ENCODE data around the gene HNRNPA2B1.
"Not testable (repeated sequence)": the region's sequence is repeated elsewhere in the genome, so short reads cannot be mapped to it uniquely, and the experiment has no call there.

Gene HNRNPA2B1

DNA sequence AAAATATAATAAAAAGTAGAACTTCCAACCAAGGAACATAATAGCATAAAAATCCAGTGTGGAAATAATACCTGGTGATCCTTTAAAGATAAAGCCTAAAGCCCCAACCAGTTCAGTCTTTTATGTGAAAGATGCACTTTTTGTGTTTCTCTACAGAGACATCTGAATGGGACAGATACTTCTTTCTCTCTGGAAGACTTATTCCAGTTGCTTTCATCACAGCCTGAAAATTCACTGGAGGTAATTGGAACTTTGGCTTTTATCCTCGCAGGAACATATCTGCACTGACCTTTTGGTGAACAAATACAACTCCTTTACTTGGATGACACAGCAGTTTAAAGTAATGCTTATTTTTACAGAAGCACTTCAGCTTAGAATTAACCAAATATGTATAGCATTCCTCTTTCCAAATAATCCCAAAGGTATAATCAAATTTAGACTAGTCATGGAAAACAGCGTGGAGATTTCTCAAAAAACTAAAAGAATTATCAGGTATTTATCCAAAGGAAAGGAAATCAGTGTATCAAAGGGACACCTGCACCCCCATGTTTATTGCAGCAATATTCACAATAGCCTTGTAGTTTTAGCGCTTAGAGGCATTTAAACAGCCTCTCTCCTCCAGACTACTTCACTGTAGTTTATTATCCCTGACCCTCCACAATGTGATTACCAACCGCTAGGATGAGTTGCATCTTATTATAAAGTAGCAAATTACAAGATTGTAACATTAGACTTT lies 16.8 kb downstream of the HNRNPA2B1 start:
- DNase-seq, result no peak

- DNase-seq, result no peak
These were observed 17.8 kb downstream of the HNRNPA2B1 start for GRCh38 chr7:26182706-26183105.

DNA sequence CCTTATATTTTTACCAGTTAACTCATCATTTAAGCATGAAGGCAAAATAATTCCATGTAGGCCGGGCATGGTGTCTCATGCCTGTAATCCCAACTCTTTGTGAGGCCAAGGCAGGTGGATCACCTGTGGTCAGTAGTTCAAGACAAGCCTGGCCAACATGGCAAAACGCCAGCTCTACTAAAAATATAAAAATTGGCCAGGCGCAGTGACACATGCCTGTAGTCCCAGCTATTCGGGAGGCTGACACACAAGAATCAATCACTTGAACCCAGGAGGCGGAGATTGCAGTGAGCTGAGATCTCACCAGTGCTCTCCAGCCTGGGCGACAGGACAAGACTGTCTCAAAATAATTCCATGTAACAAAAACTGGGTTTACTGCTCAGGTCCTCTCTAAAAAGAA lies 18.3 kb downstream of the HNRNPA2B1 start:
- no peak for DNase-seq

DNA sequence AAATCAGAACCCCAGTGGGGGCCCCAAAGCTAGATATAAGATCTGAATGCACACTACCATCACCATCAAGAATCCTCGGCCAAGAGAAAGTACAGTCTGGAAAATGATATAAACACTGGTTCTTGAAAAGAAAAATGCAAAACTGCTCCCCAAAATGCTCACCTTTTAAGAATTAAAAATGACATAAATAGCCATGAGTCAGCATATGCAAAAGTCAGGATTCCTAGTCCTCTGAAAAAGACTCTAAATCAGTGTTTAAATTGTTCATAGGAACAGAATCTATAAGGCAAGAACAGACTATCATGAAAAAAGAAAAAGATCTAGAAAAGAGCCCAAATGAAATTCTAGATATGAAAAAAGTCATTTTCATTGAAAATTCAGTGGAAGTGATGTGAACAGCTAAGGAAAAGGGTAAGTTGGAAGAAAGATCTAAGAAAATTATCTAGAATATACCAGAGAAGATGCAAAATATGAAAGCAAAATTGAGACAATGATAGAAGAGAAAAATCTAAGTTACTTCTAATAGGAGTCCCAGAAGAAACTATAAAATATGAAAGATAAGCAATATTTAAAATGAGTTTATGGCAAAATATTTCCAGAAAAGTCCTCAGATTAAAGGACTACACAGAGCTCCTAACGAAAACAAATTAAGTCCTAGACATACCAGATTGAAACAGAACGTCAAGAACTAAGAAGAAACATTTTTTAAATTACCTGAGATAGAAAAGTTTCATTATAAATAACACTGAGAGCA lies 18.9 kb downstream of the HNRNPA2B1 start:
- DNase-seq, result no peak

DNA sequence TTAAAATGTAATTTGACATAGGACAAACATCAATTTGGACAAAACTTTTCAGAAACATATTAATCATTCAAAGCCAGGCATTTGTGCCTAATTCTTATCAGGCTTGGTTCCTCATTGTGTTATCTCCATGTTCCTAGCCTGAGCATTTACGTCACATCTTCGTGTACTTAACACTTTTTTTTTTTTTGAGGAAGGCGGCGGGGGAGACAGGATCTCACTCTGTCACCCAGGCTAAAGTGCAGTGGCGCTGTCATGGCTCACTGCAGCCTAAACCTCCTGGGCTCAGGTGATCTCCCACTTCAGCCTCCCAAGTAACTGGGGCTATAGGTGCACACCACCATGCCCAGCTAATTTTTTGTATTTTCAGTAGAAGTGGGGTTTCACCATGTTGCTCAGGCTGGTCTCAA lies 19.8 kb downstream of the HNRNPA2B1 start:
- no peak for DNase-seq

- DNase-seq, result no peak
These were observed 20.6 kb downstream of the HNRNPA2B1 start for GRCh38 chr7:26179826-26180497.

DNA sequence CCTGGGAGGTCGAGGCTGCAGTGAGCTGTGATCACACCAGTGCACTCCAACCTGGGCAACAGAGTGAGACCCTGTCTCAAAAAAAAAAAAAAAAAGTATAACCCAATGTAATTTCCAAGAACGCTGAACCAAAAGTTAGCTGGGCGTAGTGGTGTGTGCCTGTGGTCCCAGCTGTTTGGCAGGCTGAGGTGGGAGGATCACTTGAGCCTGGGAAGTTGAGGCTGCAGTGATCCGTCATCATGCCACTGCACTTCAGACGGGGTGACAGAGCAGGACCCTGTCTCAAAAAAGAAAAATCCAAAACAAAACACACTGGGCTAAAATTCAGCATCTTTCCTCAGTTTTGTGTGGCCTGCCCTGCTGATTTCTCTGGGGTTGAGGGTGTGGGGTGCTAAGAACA lies 21.1 kb downstream of the HNRNPA2B1 start:
- no peak for DNase-seq

DNA sequence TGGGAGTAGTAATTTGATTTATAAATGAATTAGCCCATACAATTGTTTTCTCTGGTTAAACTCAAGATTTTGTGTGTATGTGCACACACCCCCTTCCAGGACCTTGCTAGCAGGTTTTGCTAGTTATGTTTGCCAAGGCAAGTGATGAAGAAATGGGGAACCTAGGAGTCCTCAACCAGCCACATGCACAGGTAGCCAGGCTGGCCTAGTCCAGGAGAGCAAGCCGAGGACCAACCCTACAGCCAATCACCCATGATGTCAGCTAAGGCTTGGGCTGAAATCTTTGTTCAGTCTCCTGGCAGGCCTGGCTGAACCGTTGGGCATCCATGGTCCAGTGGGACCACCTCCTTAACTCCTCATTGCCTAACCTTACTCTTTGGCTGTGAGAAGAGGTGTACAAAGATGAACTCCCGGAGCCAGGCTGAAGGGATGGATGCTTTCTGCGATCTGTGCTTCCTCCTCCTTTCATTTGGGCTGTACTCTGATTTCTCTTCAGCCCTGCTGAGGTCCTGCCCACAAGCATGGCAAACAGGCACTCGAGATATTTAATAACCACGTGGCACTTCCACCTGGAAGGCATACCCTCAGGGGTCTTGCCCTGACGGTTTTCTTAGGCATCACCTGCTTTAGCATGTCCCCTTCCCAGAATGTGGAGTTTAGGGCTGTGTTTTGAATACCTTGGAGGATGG lies 22.1 kb downstream of the HNRNPA2B1 start:
- DNase-seq, result no peak

DNA sequence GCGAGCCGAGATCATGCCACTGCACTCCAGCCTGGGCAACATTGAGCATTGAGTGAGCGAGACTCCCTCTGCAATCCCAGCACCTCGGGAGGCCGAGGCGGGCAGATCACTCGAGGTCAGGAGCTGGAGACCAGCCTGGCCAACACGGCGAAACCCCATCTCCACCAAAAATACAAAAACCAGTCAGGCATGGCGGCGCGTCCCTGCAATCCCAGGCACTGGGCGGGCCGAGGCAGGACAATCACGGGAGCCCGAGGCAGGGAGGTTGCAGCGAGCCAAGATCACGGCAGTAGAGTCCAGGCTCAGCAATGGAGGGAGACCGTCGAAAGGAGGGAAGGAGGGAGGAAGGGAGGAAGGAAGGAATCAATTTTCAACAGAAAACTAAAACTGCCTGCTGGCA lies 23.3 kb downstream of the HNRNPA2B1 start:
- not testable (repeated sequence) for DNase-seq

DNA sequence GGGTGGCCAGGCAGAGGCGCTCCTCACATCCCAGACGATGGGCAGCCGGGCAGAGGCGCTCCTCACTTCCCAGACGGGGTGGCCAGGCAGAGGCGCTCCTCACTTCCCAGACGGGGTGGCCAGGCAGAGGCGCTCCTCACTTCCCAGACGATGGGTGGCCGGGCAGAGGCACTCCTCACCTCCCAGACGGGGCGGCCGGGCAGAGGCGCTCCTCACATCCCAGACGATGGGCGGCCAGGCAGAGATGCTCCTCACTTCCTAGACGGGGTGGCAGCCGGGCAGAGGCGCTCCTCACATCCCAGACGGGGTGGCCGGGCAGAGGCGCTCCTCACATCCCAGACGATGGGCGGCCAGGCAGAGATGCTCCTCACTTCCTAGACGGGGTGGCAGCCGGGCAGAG lies 23.9 kb downstream of the HNRNPA2B1 start:
- DNase-seq, result not testable (repeated sequence)

GRCh38 chr7:26175903-26176302 lies 24.6 kb downstream of the HNRNPA2B1 start:
- DNase-seq, result not testable (repeated sequence)

- DNase-seq, result no peak
These were observed 28.5 kb downstream of the HNRNPA2B1 start for GRCh38 chr7:26172048-26172447.

GRCh38 chr7:26171601-26172000 lies 28.9 kb downstream of the HNRNPA2B1 start:
- no peak for DNase-seq

GRCh38 chr7:26170663-26171062 lies 29.9 kb downstream of the HNRNPA2B1 start:
- no peak for DNase-seq

DNA sequence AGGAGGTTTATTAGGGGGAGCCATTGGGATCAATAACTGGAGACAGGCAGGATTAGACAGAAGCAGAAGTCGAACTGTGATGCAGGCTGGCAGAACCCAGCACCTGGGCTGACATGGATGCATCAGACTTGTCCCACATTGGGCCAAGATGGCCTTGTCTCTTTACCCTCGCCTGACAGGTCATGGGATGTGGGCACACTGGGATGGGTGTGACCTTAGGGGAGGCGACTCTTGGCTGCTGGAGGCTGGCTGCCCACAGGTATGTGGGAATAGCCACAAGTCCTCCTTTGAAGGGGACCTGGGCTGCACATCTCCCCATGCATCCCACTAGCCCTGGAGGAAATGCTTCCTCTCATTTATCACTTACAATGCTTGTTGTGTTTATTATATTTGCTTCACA lies 31.3 kb downstream of the HNRNPA2B1 start:
- DNase-seq, result no peak

GRCh38 chr7:26168458-26169023 lies 32.0 kb downstream of the HNRNPA2B1 start:
- no peak for DNase-seq

- no peak for DNase-seq
These were observed 33.1 kb downstream of the HNRNPA2B1 start for GRCh38 chr7:26167303-26167934.

DNA sequence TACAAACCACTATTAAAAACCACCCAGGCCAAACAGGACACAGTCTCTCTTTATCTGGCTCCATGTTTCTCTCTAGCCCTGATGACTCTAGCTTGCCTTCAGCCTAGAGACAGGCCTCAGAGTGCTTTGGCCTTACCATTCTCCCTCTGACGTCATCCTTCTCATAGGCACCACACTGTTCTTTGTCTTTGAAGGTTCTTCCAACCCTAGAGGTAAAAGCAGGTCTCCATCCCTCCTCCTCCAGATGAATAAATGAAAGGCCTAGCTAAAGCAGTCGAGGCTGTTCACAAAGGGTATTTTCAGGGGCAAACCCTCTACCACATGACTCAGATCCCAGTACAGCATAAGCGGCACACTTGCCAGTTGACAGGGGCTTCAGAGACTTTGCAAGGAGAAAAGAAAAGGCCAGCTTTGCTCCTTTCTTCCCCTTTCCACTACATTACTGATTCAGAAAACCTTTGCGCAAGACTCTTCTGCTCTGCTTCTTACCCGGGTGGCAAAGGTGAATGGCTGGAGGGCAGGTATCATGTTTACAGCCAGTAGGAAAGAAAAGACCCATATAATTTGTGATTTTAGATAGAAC lies 33.8 kb downstream of the HNRNPA2B1 start:
- no peak for DNase-seq

DNA sequence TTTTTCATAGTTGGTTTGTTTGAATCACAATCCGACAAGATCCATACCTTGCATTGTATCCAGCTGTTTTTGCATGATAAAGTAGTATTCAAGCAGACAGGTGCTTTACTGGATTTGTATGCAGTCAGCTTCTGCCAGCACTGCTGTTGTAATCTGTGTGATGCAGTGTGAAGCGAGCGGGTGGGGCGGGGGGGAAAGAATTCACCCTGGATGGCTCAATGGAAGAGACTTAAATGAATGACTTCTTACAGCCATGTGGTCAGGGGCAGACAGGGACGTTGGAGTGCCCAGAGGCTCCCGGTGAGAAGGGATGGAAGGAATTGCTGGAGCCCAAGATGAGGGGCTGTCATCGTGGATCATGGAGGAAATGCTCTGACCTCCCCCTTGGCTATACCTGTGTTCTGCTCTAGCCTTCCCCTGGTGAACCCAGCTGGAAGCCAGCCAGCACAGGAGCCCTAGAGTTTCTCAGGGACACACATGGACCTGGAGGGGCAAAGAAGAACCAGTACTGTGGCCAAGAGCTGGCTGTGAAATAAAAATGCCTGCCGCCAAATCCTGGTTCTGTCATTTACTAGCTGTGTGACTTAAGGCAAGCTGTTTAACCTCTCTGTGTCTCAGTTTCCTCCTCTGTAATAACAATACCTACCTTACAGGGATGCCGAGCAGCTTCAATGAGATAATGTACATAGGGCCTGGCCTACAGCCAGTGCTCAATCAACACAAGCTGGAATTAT lies 34.4 kb downstream of the HNRNPA2B1 start:
- no peak for DNase-seq

GRCh38 chr7:26163804-26164203 lies 36.7 kb downstream of the HNRNPA2B1 start:
- DNase-seq, result not testable (repeated sequence)

DNA sequence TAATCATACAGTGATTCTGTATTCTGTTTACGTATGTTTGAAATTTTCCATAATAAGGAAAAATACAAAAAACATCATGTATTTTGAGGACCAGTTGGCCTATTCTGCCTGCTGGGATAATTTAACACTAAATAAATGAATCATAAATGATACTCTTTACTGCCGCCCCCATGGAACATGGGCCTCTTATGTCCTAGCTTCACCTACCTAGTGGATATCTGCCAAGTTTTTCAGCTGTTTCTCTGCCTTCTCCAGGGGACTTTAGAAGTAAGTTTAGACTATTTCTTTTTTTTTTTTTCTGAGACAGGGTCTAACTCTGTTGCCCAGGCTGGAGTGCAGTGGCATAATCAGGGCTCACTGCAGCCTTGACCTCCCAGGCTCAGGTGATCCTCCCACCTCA lies 38.1 kb downstream of the HNRNPA2B1 start:
- no peak for DNase-seq

Data from stimulated activated naive CD4-positive, alpha-beta T cell (primary cell).